ENCODE measurements around the gene S1PR3.

S1PR3 gene

DNA sequence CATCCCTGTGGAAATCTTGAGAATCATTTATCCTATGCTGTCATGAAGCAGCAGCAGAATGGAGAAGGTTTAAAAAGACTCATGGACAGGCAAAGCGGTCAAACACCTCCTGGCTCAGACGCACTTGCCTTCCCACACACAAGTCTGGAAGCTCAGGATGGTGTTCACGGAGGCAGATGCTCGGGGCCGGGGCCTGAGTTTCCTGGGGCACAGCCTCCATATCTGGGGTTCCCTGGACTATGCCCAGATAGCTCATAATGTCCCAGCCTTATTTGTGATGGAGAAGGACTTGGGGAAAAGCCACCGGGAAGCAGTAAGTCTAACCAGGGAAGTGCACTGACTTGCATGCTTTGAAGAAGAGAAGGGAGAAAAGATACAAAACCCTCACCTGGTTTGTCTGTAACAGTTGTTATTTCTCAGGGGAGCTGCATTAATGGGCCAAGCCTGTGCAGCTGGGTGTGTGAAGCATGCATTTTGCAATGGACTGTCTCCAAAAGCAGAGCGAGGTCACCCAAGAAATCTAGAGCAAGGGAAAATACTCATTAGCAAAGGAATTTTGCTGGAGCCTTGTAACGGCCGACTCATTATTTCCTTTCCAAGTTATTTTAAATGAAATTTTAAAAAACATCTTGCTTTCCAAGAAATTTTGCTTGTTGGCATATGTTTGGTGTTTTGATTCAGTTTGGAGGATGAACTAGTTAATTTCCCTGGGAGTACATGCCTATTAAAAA lies 3.4 kb downstream of the S1PR3 start:
- ChIA-PET POLR2A (interaction anchor here (0.7 kb wide), 1 partner anchor 460 kb away, joined by 3 read pairs; no protein-coding TSS in a partner anchor), CTCF (interaction anchor here (1.2 to 1.6 kb wide), 2 partner anchors 400 to 401 kb away, joined by 3 read pairs; no protein-coding TSS in a partner anchor)
- TF ChIP-seq, protein P1, sequence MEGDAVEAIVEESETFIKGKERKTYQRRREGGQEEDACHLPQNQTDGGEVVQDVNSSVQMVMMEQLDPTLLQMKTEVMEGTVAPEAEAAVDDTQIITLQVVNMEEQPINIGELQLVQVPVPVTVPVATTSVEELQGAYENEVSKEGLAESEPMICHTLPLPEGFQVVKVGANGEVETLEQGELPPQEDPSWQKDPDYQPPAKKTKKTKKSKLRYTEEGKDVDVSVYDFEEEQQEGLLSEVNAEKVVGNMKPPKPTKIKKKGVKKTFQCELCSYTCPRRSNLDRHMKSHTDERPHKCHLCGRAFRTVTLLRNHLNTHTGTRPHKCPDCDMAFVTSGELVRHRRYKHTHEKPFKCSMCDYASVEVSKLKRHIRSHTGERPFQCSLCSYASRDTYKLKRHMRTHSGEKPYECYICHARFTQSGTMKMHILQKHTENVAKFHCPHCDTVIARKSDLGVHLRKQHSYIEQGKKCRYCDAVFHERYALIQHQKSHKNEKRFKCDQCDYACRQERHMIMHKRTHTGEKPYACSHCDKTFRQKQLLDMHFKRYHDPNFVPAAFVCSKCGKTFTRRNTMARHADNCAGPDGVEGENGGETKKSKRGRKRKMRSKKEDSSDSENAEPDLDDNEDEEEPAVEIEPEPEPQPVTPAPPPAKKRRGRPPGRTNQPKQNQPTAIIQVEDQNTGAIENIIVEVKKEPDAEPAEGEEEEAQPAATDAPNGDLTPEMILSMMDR (IDR thresholded peaks at IDR 0.05; ENCODE audit: insufficient read depth, low read length, missing control alignments) = no peak
- H3K4me3 ChIP-seq (ENCODE audit: low read depth, low read length) = no peak overlapping the region
- no peak for DNase-seq (ENCODE audit: low read depth, low spot score)

DNA sequence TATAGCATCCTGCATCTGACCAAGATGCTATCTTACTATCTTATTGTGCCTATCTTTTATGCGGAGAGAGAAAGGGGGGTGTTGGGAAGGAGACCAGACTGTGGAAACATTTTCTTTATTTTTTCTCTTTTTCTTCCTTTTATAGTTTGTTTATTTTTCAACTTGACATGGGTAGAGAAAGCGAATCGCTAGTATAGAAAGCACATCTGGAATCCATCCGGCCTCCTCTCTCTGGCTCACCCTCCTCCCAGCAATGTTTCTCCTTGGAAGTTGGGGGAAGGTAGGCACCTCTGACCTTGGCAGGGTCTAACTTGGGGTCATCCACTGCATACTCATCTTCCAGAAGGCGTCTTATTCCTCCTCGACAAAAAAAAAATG lies 3.9 kb downstream of the S1PR3 start:
- TF ChIP-seq, protein P1 (IDR thresholded peaks at IDR 0.05; ENCODE audit: insufficient read depth, low read length, missing control alignments) = no peak
- ChIA-PET CTCF (interaction anchor here (1.6 kb wide), 1 partner anchor 402 kb away, joined by 3 read pairs; no protein-coding TSS in a partner anchor), POLR2A (interaction anchor here (0.7 kb wide), 1 partner anchor 461 kb away, joined by 3 read pairs; no protein-coding TSS in a partner anchor)
- no peak for DNase-seq (ENCODE audit: low read depth, low spot score)
- H3K4me3 ChIP-seq (ENCODE audit: low read depth, low read length) = no peak overlapping the region

DNA sequence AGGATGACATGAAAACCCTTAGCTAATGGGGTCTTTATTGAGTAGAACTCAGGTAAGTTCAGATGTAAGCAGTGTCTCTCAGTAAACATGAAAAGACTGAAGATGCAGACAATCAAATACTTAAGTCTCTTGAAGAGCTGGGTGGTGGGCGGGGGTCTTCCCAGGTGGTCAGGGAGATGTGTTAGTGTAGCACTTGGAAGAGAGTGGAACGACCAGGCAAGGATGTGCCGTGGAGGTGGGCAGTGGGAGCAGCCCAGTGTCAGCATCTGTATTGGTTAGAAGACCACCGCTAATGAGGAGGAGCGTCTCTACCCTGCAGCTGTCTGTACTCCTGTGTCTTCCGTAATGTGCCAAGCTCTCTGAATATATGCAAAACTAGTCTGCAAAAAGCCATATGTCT lies 4.4 kb downstream of the S1PR3 start:
- ChIA-PET CTCF (interaction anchor here (1.0 to 1.6 kb wide), 2 partner anchors 387 to 402 kb away, joined by 3 read pairs; no protein-coding TSS in a partner anchor), POLR2A (no interaction called here)
- TF ChIP-seq, protein P1 (IDR thresholded peaks at IDR 0.05; ENCODE audit: insufficient read depth, low read length, missing control alignments) = no peak
- no peak overlapping the region for H3K4me3 ChIP-seq (ENCODE audit: low read depth, low read length)
- DNase-seq (ENCODE audit: low read depth, low spot score) = no peak

DNA sequence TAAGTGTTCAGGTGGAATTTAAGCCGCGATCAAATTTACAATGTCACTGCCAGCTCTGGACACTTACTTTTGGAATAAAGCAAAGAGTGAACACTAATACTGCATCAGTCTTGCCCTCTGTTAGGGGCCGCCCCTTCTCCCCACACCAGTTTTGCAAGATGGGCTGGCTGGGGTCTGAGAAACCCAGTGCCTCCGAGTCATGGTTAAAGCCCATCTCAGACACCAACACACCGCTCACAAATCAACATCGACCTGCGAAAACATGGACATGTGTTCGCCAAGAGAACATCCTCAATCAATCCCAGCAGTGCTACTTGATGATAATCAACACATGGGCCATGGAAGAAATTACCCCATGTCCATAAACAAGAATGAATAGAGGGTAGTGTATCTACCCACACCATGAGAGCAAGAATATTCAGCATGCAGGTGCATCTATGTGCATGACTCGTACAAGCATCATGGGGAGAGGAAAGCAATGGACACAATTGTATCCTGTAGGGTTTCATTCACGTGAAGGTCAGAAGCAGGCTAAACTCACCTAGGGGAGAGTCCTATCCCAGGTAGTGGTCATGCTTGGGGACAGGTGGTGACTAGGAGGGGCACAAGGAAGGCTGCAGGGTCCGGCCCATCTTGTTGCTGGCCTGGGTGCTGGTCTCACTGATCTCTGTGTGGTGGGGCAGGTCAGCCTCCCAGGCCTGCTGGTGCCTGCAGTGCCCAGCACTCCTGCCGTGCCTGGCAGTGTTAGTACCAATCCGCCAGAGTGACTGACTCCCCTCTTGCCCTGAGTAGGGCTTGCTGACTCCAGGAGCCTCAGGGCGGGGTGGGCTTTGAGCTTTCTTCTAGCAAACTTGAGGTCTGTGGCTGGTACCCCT lies 5.0 kb downstream of the S1PR3 start:
- CTCF ChIA-PET = interaction anchor here (1.0 to 1.9 kb wide), 2 partner anchors 388 to 403 kb away, joined by 3 to 6 read pairs; no protein-coding TSS in a partner anchor
- POLR2A ChIA-PET = no interaction called here
- no peak overlapping the region for H3K4me3 ChIP-seq (ENCODE audit: low read depth, low read length)
- TF ChIP-seq, protein P1 (IDR thresholded peaks at IDR 0.05; ENCODE audit: insufficient read depth, low read length, missing control alignments) = no peak
- no peak for DNase-seq (ENCODE audit: low read depth, low spot score)

DNA sequence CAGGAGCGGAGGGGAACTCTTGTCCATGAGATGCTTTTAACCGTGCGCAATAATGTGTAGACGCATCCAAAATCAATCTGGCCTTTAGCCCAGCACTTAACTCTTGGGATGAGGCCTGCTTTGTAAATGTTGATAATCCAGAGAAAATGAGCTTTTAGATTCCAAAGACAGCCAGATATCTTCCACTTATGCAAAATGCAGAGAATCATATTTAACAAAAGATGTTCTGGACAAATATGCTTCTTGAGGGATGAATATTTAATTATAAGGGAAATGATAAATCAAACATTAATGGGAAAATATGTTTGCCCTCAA lies 5.6 kb downstream of the S1PR3 start:
- DNase-seq (ENCODE audit: low read depth, low spot score) = no peak
- CTCF ChIA-PET = interaction anchor here (1.0 to 1.9 kb wide), 3 partner anchors 388 to 404 kb away, joined by 3 to 6 read pairs (median 3); no protein-coding TSS in a partner anchor
- POLR2A ChIA-PET = no interaction called here
- no peak overlapping the region for H3K4me3 ChIP-seq (ENCODE audit: low read depth, low read length)
- TF ChIP-seq, protein P1 (IDR thresholded peaks at IDR 0.05; ENCODE audit: insufficient read depth, low read length, missing control alignments) = no peak

DNA sequence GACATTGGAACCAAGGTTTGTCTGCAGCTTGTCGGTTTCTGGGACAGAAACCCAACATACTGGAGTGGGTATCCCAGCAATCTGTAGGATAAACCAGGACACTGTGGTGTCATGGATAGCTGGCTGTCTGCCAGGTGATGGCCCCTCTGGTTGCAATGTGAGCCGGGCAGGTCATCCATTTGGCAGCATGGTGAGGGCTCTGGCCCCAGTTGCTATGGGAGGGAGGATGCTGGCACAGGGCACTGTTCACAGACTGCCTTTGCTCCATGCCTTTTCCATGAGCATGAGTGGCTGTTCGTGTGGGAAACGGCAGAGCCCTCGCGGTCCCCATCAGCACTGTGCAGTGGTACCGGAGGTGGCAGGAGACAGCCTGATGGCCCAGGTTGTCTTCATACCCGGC lies 6.4 kb downstream of the S1PR3 start:
- TF ChIP-seq, protein P1 (IDR thresholded peaks at IDR 0.05; ENCODE audit: insufficient read depth, low read length, missing control alignments) = no peak
- DNase-seq (ENCODE audit: low read depth, low spot score) = no peak
- CTCF ChIA-PET = interaction anchor here (1.1 to 1.9 kb wide), 2 partner anchors 401 to 405 kb away, joined by 3 to 6 read pairs; no protein-coding TSS in a partner anchor
- POLR2A ChIA-PET = no interaction called here
- H3K4me3 ChIP-seq (ENCODE audit: low read depth, low read length) = no peak overlapping the region

Measured in AG04449 (cell line).